ENCODE data around the gene OR1M1.

DNA sequence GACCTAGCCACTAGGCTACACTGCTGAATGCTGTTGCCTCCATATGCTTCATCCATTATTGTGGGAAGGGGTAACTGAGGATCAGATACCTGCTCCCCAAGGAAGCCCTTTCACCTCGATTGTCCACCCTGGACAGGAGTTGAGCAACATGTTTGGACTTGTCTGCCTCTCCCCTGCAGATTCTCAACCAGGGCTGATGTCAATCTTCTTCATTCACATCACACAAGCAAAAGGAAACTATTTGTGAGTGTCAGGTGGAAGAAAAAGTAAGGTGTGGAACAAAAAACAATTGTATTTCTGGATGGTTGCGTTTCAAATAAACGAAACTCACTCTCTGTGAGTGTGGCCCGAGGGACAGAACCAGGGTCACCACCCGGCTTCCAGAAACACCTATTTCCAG, 47.1 kb upstream of the OR1M1 start:
- TF ChIP-seq POLR2A (IDR thresholded peaks at IDR 0.05) (no peak), POLR2AphosphoS5 (IDR thresholded peaks at IDR 0.05) (no peak)
- TF ChIP-seq, protein P1, sequence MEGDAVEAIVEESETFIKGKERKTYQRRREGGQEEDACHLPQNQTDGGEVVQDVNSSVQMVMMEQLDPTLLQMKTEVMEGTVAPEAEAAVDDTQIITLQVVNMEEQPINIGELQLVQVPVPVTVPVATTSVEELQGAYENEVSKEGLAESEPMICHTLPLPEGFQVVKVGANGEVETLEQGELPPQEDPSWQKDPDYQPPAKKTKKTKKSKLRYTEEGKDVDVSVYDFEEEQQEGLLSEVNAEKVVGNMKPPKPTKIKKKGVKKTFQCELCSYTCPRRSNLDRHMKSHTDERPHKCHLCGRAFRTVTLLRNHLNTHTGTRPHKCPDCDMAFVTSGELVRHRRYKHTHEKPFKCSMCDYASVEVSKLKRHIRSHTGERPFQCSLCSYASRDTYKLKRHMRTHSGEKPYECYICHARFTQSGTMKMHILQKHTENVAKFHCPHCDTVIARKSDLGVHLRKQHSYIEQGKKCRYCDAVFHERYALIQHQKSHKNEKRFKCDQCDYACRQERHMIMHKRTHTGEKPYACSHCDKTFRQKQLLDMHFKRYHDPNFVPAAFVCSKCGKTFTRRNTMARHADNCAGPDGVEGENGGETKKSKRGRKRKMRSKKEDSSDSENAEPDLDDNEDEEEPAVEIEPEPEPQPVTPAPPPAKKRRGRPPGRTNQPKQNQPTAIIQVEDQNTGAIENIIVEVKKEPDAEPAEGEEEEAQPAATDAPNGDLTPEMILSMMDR (IDR thresholded peaks at IDR 0.05), result no peak

Data from stomach (tissue), 4 donors.